G401 (cell line): Measurements from ENCODE around the gene TNS1. TPM values are rescaled to one million over a fixed set of nuclear protein-coding genes. Genes with fewer than 3 reads are reported as not detected.

Source experiments
- DNase-seq: peaks from one replicate; pipeline ENCODE4 v3.0.0-alpha.2; 2015; ENCODE audit warnings: low spot score
- in situ Hi-C: cut with HindIII; loops from 2 replicates; pipeline ENCODE4 v1.10.0; 2016; ENCODE audit warnings: low sequenced_read_pairs, mixed read lengths
- total RNA-seq: library from RNA; depleted of rRNA; stranded (reverse); fragments of >200 nt; shearing (Covaris generic); gene quantifications from 2 replicates; pipeline ENCODE4 v1.2.3, GENCODE V29; 2014

Gene TNS1
- total RNA-seq, 1 experiment from 2014 or later: not detected

DNA sequence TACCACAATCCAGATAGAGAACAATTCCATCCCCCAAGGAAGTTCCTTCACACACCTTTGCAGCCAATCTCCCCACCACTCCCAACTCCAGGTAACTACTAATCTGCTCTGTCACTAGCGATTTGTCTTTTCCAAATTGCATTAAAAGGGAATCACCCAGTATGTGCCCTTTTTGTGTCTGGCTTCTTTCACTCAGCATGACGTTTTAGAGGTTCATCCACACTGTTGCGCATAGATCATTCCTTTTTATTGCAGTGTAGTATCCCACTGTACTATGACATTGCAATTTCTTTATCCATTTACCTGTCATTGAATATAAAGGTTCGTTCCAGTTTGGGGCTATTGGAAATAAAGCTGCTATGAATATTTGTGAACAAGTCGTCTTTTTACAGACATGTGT lies 31.6 kb downstream of the TNS1 start:
- in situ Hi-C loops: no loop called here
- DNase-seq: no peak

DNA sequence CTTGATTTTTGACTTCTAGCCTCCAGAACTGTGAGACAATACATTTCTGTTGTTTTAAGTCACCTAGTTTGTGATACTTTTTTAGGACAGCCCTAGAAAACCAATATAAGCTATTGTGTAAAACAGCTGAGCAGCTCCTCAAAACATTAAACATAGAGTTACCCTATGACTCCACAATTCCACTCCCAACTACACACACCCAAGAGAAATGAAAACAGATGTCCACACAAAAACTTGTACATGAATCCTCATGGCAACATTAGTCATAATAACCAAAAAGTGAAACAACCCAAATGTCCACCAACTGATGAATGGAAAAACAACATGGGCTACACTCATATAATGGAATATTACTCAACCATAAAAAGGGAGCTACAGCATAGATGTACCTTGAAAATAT lies 32.6 kb downstream of the TNS1 start:
- in situ Hi-C loops: no loop called here
- no peak for DNase-seq

DNA sequence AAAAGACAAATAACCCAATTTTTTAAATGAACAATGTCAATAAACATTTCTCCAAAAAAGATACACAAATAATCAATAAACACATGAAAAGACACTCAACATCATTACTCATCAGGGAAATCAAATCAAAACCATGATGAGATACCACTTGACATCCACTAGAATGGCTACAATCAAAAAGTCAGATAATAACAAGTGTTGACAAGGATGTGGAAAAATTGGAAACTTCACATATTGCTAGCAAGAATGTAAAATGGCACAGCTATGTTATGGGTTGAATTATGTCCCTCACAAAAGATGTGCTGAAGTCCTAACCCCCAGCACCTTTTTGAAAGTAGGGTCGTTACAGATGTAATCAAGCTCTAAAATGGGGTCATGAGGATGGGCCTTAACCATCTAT lies 33.2 kb downstream of the TNS1 start:
- DNase-seq: no peak
- in situ Hi-C loops: no loop called here

DNA sequence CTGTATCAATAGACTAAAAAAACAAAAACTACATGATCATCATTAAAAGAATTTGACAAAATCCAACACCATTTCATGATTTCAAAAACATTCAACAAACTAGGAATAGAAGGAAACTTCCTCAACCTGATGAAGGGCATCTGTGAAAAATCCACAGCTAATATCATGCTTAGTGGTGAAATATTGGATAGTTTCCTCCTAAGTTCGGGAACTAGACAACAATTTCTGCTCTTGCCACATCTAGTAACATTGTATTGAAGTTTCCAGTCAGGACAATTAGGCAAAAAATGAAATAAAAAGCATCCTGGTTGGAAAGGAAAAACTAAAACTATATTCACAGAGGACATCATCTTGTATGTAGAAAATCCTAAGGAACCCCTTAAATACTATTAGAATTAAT lies 34.8 kb downstream of the TNS1 start:
- no peak for DNase-seq
- in situ Hi-C loops: no loop called here

DNA sequence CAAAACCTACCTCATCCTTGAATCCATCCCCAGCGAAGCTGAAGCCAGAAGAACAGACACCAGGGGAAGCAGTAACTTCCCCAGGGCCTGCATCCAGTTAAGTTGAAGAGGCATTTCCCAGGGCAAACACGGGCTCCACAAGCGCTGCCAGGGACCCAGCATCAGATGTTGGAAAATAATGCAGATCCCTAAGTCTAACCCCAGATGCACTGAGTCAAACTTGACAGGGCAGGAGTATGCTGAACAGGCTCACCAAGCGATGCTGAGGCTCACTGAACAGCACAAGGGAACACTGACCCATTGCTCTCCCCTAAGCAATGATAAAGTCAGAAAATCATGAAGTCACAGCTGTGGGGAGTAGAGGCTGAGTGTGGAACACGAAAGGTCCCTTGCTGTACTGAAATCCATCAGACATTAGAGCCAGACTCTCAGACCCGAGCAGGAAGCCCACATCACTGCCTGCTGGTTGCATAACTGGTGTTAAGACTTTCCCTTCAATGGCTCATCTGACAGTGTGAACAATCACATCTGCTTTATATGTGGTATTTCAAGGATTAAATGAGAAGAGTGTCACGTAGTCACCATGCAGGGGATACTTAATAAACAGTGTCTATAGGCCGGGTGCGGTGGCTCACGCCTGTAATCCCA lies 36.2 kb downstream of the TNS1 start:
- no peak for DNase-seq
- in situ Hi-C loops: no loop called here

DNA sequence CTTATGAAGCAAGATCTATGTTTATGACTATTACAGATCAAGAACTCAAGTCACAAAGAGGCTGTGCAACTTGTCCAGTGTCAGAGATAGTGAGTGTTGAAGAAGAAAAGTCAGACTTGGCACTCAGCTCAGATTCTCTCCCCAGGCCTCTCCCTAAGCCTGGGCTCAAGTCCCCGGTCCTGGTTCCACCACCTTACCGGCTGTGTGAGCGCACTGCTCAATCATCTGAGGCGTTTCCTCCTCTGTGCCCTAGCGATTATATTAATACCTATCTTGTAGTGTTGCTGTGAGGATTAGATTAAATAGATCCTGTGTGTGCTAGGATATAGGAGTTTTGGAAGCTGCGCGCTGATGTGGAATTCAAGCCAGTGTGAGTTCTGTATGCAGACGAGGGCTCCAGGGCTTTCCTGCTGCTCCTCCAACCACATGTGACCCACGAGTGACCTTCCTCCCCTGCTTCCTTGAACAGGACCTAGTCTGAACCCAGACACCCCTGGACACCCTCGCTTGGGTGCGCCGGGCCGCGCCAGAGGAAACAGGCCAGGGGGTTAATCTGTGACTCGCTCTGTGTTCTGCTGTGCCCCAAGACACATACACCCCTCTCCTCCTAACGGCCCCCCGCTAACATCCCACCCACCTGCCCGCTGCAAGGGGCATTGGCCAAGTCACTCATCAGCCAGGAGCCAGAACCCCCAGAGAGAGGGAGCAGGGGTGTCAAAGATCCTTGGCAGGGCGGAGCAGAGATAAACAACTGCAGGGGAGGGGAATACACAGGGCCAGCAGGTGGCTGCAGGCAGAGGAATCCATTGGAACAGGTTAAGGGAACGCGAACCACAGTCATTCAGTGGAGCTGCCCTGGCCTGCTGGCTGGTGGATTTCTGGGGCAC lies 38.3 kb downstream of the TNS1 start:
- DNase-seq: no peak
- in situ Hi-C loops: no loop called here

DNA sequence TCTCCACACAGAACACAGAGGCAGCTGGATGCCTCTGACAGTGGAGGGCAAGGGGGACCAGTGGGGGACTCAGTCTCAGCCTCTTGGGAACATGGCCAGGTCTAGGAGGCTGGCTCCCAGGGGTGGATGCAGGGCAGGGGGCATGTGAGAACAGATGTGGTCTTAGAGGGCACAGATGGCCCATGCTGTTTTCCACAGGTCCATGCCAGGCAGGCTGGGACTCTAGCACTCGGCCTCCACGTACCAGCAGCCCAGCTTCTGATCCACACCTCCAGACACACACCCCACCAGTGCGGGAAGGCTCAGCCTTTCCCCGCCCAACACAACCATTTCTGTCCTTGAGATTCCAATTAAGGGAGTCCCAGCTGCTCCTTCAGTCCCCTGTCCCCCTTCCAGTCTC lies 42.4 kb downstream of the TNS1 start:
- in situ Hi-C loops: no loop called here
- no peak for DNase-seq

DNA sequence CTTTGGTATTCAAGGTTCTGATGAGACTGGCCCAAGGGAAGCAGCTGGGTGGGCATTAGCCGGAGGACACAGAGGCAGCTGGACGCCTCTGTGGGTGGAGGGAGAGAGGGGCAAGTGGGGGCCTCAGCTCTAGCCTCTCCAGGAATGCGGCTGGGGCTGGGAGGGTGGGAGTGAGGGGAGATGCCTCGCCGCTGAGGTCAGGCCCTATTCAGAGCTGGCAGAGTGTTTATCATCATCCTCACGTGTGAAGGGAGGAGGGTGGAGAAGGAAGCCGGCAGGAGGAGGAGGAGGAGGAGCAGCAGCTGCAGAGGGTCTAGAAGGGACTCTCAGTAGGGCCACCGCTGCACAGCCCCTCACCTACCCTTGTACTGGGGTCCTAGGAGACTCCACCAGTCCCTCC lies 43.1 kb downstream of the TNS1 start:
- in situ Hi-C loops: no loop called here
- no peak for DNase-seq

DNA sequence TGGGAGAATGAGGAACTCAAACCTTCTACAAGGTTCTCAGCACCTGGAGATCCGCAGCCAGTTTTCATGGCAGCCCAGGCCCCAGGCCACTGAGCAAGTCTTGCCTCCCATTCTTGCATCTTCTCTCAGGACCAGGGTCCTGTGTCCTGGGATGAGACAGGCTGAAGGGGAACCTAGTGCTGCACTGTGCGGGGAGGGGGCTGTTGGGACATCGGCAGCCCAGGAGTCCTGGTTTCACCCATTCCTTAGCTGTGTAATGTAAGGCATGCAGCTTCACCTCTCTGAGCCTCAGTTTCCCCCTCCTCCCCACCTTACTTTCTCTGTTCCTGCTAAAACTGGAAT lies 43.9 kb downstream of the TNS1 start:
- in situ Hi-C loops: no loop called here
- DNase-seq: no peak

DNA sequence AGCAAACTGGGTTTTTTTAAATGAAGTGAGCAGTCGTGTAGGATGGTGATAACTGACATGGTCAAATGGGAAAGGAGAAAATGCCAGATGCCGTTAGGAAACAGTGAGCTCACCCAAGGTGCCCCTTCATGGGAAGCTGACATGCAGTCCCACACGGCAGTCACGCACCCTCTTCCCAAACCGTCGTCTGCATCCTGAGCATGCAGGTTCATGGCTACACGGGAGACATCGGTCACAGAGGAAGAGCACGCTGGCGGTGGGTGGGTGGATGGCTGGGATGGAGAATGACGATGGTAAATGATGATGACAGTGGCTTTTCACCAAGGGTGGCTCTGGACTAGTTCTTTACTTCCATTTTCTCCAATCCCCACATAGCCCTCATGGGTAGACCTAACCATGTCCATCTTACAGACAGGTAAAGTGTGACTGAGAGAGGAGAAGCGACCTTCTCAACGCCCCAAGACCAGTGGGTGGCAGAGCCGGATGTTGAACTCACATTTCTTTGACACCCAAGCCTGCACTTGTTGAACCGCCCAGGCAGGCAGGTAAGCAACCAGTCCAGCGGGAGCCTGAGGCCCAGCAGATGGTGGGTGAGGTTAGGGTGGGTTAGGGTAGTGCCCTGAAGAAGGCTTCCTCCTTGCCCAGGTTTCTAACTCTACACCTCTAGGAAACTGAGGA lies 44.5 kb downstream of the TNS1 start:
- no peak for DNase-seq
- in situ Hi-C loops: no loop called here

DNA sequence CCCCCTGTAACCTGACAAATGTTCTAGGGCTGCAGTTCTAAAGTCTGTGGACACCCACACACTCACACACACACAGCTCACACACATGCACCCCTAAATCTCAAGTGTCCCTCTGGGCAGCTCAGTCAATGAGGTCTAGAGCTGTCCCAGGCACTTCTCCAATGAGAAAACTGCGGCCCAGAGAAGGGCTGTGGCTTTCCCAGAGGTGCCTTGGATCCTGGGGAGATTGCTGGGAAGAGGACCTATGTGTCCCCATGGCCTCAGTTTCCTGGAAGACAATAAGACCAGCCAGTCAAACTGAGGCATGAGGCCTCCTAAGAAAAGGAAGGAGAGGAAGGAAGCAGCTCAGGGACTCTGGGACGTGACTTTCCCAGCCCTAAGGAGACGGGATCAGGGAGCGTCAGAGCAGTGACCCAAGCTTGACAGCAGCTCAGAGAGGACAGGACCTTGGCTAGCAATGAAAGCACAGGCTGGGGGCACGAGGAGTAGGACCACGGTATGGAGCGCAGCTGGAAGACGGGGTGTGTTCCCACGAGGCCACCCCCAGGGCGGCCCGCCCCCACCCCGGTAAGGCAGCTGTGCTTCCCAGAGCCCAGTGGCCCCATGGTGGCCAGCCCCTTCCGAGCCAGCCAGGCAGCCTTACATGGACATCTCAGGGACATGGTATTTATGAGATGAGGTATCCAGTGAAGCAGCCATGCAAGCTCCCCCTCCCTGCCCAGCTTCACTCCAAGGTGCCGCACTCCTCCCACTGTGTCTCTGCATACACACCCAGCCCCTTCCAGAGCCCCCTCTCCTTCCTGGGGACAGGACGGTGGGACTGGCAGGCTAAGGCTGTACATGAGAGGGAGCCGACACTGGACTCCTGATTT lies 46.0 kb downstream of the TNS1 start:
- DNase-seq: no peak
- in situ Hi-C loops: no loop called here

DNA sequence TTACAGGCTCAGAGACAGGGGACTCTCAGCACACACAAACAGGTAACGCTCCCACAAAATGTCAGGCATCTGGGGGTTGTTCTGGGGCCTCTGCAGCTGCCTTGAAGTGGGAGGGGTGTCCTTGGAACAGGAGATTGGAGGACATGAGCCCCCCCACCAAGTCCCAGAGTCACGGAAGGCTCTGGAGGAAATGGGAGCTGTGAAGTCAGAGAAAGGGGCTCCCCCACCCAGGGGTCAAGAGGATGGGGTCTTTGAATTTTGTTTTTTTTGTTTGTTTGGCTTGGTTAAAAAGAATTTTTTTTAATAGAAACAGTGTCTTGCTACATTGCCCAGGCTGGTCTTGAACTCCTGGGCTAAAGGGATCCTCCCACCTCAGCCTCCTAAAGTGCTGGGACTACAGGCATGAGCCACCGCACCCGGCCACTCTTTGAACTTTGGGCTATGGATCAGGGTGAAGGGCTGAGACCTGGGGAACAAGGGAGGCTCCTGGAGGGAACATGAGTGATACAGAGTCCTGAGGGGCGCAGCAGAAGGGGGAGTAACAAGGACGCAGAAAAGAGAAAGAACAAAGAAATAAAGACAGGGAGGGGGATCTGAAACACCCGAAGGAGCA lies 46.8 kb downstream of the TNS1 start:
- DNase-seq: no peak
- in situ Hi-C loops: no loop called here

DNA sequence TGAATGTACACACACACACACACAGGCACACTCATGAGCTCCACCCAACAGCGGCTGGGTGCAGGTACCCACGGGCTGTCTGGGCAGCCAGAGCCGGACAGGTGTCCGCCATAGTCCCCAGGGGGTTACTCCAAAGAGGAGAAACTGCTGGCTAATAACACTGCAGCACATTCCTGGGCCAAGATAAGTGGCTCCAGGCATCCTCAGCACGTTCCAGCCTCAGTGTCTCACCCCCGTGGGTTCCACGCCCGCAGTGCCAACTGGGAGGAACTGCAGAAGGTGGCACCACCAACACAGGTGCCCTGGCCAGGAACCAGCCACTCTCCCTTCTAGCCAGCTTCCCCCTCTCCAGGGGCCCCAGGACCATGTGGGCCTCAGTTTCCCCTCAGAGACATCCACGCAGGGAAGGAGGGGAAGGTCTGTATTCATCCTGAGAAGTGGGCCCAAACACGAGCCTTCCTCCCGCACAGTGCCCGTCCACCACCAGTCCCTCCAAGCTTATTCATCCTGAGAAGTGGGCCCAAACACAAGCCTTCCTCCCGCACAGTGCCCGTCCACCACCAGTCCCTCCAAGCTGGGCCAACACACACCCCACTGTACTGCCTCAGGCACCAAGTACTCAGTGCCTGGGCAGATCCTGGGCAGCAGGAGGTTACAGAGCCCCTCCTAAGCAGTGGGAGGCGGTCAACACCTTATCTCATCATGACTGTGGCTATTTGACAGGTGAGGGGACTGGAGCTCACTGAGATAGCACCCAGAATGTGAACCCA lies 47.6 kb downstream of the TNS1 start:
- in situ Hi-C loops: no loop called here
- no peak for DNase-seq

DNA sequence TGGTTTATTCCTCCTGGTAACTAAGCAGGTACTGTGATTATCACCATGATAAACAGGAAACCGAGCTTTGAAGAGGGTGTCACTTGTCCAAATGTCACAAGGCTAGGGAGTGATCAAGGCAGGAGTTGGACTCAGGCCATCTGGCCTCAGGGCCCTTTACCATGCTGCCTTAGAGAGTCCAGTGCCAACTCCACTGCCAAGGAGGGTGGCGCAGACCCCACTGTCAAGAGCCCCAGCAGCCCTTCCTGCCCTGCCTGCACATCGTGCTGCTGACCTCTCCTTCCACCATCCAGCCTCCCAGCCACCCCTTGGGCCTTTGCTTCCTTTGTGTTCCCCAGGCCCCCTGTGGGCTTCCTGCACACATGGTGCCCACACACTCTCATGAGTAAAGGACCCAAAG lies 48.3 kb downstream of the TNS1 start:
- in situ Hi-C loops: no loop called here

DNA sequence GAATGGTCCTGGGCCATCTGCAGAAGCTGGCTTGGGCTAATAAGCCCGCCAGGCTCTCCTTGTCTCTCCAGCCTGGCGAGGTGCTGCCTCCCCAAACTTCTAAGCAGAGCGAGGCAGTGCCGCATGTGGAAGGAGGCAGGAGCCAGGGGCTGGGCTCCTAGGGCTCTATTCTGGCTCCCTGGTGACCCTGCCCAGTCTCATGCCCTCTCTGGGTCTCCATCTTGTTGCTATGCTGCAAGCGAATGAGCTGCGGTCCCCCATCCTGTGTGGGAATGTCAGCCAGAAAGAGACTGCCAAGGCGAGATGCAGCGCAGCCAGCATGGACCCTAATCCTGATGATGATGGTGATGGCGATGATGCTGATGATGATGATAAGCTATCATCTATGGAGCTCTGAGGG lies 48.7 kb downstream of the TNS1 start:
- no peak for DNase-seq
- in situ Hi-C loops: no loop called here

More for the DNA sequence above, 48.3 kb downstream of the TNS1 start:
- no peak for DNase-seq

DNA sequence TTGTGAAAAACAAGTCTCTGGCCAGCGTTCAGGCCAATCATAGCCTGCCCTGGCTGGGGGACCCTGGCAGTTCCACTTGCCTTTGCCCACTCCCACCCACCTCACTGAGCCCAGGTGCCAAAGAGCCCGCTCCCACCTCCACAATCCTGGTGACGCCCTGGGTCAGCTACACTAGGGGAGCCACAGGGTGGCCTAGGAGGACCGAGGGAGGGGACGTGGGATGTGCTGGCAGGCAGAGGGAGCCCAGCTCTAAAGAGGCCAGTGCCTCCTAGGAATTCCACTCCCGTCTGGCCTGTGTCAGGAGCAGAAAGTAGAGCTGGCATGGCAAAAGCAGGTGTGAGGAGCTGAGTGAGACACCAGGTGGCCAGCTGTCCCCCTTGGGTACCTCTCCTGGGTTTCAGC lies 49.3 kb downstream of the TNS1 start:
- no peak for DNase-seq
- in situ Hi-C loops: no loop called here

DNA sequence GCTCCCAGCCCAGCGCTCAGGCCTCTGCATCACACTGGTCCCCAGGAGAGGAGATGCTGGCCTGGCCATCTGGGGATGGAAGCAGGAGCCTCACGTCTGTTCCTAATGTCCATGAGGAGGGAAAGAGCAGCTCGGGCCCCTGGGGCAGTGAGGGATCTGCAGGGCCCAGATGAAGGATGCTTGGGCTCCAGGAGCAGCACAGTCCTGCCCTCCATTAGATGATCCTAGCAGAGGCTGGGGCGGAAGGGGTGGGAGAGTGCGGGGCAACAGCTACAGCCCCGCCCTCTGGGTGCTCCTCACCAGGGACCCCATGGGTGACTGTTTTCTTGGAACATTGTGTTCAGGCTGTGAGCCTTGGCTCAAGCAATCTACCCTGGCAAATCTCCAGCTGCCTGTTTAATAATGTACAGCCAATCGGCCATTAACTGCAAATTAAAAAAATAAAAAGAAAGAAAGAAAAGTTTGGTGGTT lies 49.7 kb downstream of the TNS1 start:
- no peak for DNase-seq
- in situ Hi-C loops: no loop called here

DNA sequence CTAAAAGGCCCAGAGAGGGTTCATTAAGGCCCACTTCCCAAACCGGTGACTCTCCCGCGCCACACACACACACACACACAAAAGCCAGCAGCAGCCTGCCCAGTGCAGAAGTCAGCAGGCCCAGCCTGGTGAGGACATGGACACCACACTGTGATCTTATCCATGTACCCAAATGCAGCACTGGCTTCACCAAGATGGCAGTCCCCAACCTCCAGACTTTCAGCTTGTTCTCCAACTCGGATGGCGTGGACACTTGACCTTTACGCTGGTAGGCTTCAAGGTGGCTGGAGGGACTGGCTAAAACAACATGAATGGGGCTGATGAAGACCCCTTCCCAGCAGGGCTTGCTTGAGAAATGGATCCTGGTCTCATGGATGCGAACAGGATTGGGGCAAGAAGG lies 50.4 kb downstream of the TNS1 start:
- in situ Hi-C loops: no loop called here
- no peak for DNase-seq
